H9 (cell line): ENCODE data around the gene NCOA5. TPM values are rescaled to one million over a fixed set of nuclear protein-coding genes. Genes with fewer than 3 reads are reported as not detected.

Experiments
- DNase-seq: peaks from one replicate; pipeline ENCODE4 v3.0.0-alpha.2; 2017
- H2AFZ ChIP-seq: one replicate; pipeline ENCODE4 v1.6.1; 2013; ENCODE audit warnings: mild to moderate bottlenecking, low read length, control low read depth, moderate library complexity
- H2AK5ac ChIP-seq: 2 replicates; pipeline ENCODE4 v1.6.1; 2013; ENCODE audit warnings: low read length, control low read depth, mixed read lengths; ENCODE audit not compliant: insufficient read length
- H2BK120ac ChIP-seq: one replicate; pipeline ENCODE4 v1.6.1; 2013; ENCODE audit warnings: low read depth, mild to moderate bottlenecking, low read length, control low read depth, inconsistent platforms; ENCODE audit not compliant: poor library complexity, severe bottlenecking
- H2BK12ac ChIP-seq: 2 replicates; pipeline ENCODE4 v1.6.1; 2013; ENCODE audit warnings: low read length, control low read depth, mixed read lengths, low read depth; ENCODE audit not compliant: insufficient read length
- H2BK15ac ChIP-seq: 2 replicates; pipeline ENCODE4 v1.6.1; 2013; ENCODE audit warnings: low read depth, low read length, control low read depth
- H2BK20ac ChIP-seq: one replicate; pipeline ENCODE4 v1.6.1; 2013; ENCODE audit warnings: low read depth, mild to moderate bottlenecking, low read length, control low read depth, inconsistent platforms; ENCODE audit not compliant: poor library complexity, severe bottlenecking
- H2BK5ac ChIP-seq: 2 replicates; pipeline ENCODE4 v1.6.1; 2013; ENCODE audit warnings: low read length, control low read depth, mixed read lengths; ENCODE audit not compliant: insufficient read length
- H3K14ac ChIP-seq: 2 replicates; pipeline ENCODE4 v1.6.1; 2013; ENCODE audit warnings: low read length, control low read depth; ENCODE audit not compliant: insufficient read depth
- H3K18ac ChIP-seq: 2 replicates; pipeline ENCODE4 v1.6.1; 2013; ENCODE audit warnings: low read depth, mild to moderate bottlenecking, mixed read lengths, low read length, control low read depth; ENCODE audit not compliant: insufficient read length
- H3K23ac ChIP-seq: 2 replicates; pipeline ENCODE4 v1.6.1; 2013; ENCODE audit warnings: low read length, control low read depth, mixed read lengths, low read depth; ENCODE audit not compliant: insufficient read length
- H3K23me2 ChIP-seq: 2 replicates; pipeline ENCODE4 v1.6.1; 2013; ENCODE audit warnings: low read depth, mild to moderate bottlenecking, mixed read lengths, low read length, control low read depth; ENCODE audit not compliant: insufficient read length, poor library complexity, severe bottlenecking
- H3K27ac ChIP-seq: 2 replicates; pipeline ENCODE4 v1.5.1; 2013; ENCODE audit warnings: low read length, control low read depth, mixed read lengths, low read depth; ENCODE audit not compliant: insufficient read length
- H3K27me3 ChIP-seq: 2 replicates; pipeline ENCODE4 v1.6.1; 2013; ENCODE audit warnings: low read length, control low read depth, inconsistent platforms; ENCODE audit not compliant: insufficient read depth
- H3K4ac ChIP-seq: 2 replicates; pipeline ENCODE4 v1.6.1; 2013; ENCODE audit warnings: low read depth, mild to moderate bottlenecking, control low read depth, inconsistent platforms, low read length, moderate library complexity
- H3K4me1 ChIP-seq: 2 replicates; pipeline ENCODE4 v1.6.1; 2013; ENCODE audit warnings: low read length, control low read depth, inconsistent platforms; ENCODE audit not compliant: insufficient read depth
- H3K4me2 ChIP-seq: 2 replicates; pipeline ENCODE4 v1.6.1; 2013; ENCODE audit warnings: low read length, control low read depth, mixed read lengths; ENCODE audit not compliant: insufficient read length, insufficient read depth
- H3K56ac ChIP-seq: 2 replicates; pipeline ENCODE4 v1.6.1; 2013; ENCODE audit warnings: low read depth, mild to moderate bottlenecking, mixed read lengths, low read length, control low read depth; ENCODE audit not compliant: insufficient read length
- H3K79me1 ChIP-seq: 2 replicates; pipeline ENCODE4 v1.6.1; 2013; ENCODE audit warnings: low read depth, mild to moderate bottlenecking, moderate library complexity, low read length, control low read depth, inconsistent platforms; ENCODE audit not compliant: insufficient read depth, poor library complexity, severe bottlenecking
- H3K79me2 ChIP-seq: 2 replicates; pipeline ENCODE4 v1.6.1; 2013; ENCODE audit warnings: low read length, control low read depth, inconsistent platforms; ENCODE audit not compliant: insufficient read depth
- H3K9ac ChIP-seq: 2 replicates; pipeline ENCODE4 v1.6.1; 2013; ENCODE audit warnings: low read length, control low read depth, mixed read lengths; ENCODE audit not compliant: insufficient read length; ENCODE audit errors: extremely low read depth
- H3K9me3 ChIP-seq: one replicate; pipeline ENCODE4 v1.6.1; 2013; ENCODE audit warnings: low read depth, low read length, inconsistent platforms; ENCODE audit not compliant: control insufficient read depth
- H3T11ph ChIP-seq: one replicate; pipeline ENCODE4 v1.6.1; 2013; ENCODE audit warnings: mild to moderate bottlenecking, low read length, control low read depth, inconsistent platforms
- H4K20me1 ChIP-seq: one replicate; pipeline ENCODE4 v1.6.1; 2013; ENCODE audit not compliant: control insufficient read depth, insufficient read length, insufficient read depth
- H4K5ac ChIP-seq: 2 replicates; pipeline ENCODE4 v1.6.1; 2013; ENCODE audit warnings: low read depth, mild to moderate bottlenecking, mixed read lengths, low read length, control low read depth; ENCODE audit not compliant: insufficient read length
- H4K8ac ChIP-seq: replicated peaks from 2 replicates; pipeline ENCODE4 v1.6.1; 2013; ENCODE audit warnings: low read length, control low read depth, mixed read lengths, low read depth; ENCODE audit not compliant: insufficient read length
- H4K91ac ChIP-seq: 2 replicates; pipeline ENCODE4 v1.6.1; 2013; ENCODE audit warnings: low read depth, mild to moderate bottlenecking, moderate library complexity, mixed read lengths, low read length, control low read depth; ENCODE audit not compliant: insufficient read length
- H3K27ac Mint-ChIP-seq, 3 experiments: 2 replicates in 2 of 3; 3 replicates in 1 of 3; pipeline ENCODE4 v1.8.0; 2020 to 2021; ENCODE audit warnings: mixed read lengths in 3 of 3, mild to moderate bottlenecking in 1 of 3, moderate library complexity in 1 of 3
- H3K27me3 Mint-ChIP-seq: 2 replicates; pipeline ENCODE4 v1.8.0; 2021; ENCODE audit warnings: low read depth, mild to moderate bottlenecking, moderate library complexity, mixed read lengths
- H3K36me3 Mint-ChIP-seq, 3 experiments: 2 replicates in 2 of 3; 3 replicates in 1 of 3; pipeline ENCODE4 v1.8.0; 2020 to 2021; ENCODE audit warnings: low read depth in 3 of 3, mixed read lengths in 3 of 3; ENCODE audit not compliant: insufficient read depth in 1 of 3
- H3K4me1 Mint-ChIP-seq, 2 experiments: 2 replicates each; pipeline ENCODE4 v1.8.0; 2020; ENCODE audit warnings: mixed read lengths in 2 of 2
- H3K4me3 Mint-ChIP-seq, 2 experiments: 2 replicates in 1 of 2; 3 replicates in 1 of 2; pipeline ENCODE4 v1.8.0; 2020 to 2021; ENCODE audit warnings: mild to moderate bottlenecking in 2 of 2, mixed read lengths in 2 of 2, moderate library complexity in 1 of 2
- H3K9me3 Mint-ChIP-seq, 2 experiments: 2 replicates in 1 of 2; 3 replicates in 1 of 2; pipeline ENCODE4 v1.8.0; 2020; ENCODE audit warnings: mild to moderate bottlenecking in 2 of 2, mixed read lengths in 2 of 2, moderate library complexity in 1 of 2
- CTCF ChIP-seq: fragments of 200-600 bp; sonication (generic); conservative IDR thresholded peaks from 3 replicates; pipeline ENCODE4 v1.8.0; 2021; ENCODE audit warnings: antibody characterized with exemption, mild to moderate bottlenecking
- WGBS: extraction: QIAGEN DNeasy Blood & Tissue Kit; methylation state at CpG from one replicate; pipeline ENCODE4 v1.1.7; 2013; ENCODE audit warnings: missing lambda C conversion rate, low lambda C conversion rate, mixed read lengths; ENCODE audit not compliant: insufficient read length; ENCODE audit errors: extremely low coverage; 5-methylcytosine and 5-hydroxymethylcytosine counted together
- total RNA-seq: library from RNA; stranded (reverse); gene quantifications from 2 replicates; pipeline ENCODE4 v1.2.1, GENCODE V29; 2021

The NCOA5 gene
- total RNA-seq, 1 experiment from 2014 or later, result 55.7 TPM

DNA sequence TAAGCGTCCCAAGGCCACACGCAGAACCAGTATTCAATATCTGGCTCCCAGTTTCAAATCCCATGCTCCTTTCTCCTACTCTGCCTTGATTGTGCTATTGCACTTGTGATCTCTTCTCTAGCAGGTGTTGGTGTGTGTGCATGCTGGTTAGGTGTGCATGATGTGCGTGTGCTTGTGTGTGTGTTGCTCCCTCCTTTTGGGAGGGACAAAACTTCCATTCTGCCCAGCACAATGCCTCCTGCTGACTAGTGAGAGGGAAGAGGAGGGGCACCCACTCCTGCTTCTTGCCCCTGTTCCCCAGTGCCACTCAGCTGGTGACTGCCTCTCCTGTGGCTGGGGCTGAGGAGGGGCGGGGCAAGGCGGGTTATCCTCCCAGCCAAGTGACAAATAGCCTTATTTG is 48.1 kb upstream of the NCOA5 start:
- Mint-ChIP-seq H3K9me3 (no peaks in the 10 kb centered on the region; a peak in 1 of 5 replicates), H3K4me1 (peaks cover 29 to 47% of the 10 kb centered on the region in 2 experiments), H3K36me3 (no peaks in the 10 kb centered on the region), H3K4me3 (no peak overlapping the region), H3K27ac (no peak overlapping the region), H3K27me3 (peaks cover 27% of the 10 kb centered on the region)
- Histone ChIP-seq H2BK5ac (no peak overlapping the region), H3K56ac (no peak overlapping the region), H3K23me2 (no peaks in the 10 kb centered on the region), H4K91ac (no peak overlapping the region), H3K9me3 (no peaks in the 10 kb centered on the region), H4K5ac (no peak overlapping the region), H2BK15ac (no peak overlapping the region), H4K8ac (no peak overlapping the region), H3K79me2 (no peaks in the 10 kb centered on the region), H3K79me1 (no peaks in the 10 kb centered on the region), H3K9ac (no peak overlapping the region), H3T11ph (no peak overlapping the region), H3K14ac (no peak overlapping the region), H3K27ac (no peak overlapping the region), H3K4me2 (no peak overlapping the region), H2BK12ac (no peak overlapping the region), H4K20me1 (no peaks in the 10 kb centered on the region), H2BK120ac (no peak overlapping the region), H3K4me1 (no peaks in the 10 kb centered on the region), H3K4ac (no peak overlapping the region), H3K18ac (no peak overlapping the region), H2AK5ac (no peak overlapping the region), H3K23ac (no peak overlapping the region), H3K27me3 (no peaks in the 10 kb centered on the region), H2AFZ (no peak overlapping the region), H2BK20ac (no peak overlapping the region)
- DNase-seq, result no peak
- no CpG with 5 or more reads among the region's 5 CpGs for WGBS
- no peak for TF ChIP-seq CTCF
